Endometrial microvascular endothelial cells (primary cell): ENCODE data around the gene TNPO3. TPM values are rescaled to one million over a fixed set of nuclear protein-coding genes. Genes with fewer than 3 reads are reported as not detected.

Experiments used
- in situ Hi-C: cut with HindIII; loops from 2 replicates; pipeline ENCODE4 v1.10.0; 2017; ENCODE audit warnings: low sequenced_read_pairs, low pct_unique_long_range_greater_than_20kb; ENCODE audit errors: inconsistent ontology term
- total RNA-seq: library from RNA; depleted of rRNA; stranded (reverse); fragments of >200 nt; gene quantifications from one replicate; pipeline ENCODE4 v1.2.3, GENCODE V29; 2015; ENCODE audit errors: inconsistent ontology term

TNPO3 gene
- total RNA-seq = 77.7 TPM

DNA sequence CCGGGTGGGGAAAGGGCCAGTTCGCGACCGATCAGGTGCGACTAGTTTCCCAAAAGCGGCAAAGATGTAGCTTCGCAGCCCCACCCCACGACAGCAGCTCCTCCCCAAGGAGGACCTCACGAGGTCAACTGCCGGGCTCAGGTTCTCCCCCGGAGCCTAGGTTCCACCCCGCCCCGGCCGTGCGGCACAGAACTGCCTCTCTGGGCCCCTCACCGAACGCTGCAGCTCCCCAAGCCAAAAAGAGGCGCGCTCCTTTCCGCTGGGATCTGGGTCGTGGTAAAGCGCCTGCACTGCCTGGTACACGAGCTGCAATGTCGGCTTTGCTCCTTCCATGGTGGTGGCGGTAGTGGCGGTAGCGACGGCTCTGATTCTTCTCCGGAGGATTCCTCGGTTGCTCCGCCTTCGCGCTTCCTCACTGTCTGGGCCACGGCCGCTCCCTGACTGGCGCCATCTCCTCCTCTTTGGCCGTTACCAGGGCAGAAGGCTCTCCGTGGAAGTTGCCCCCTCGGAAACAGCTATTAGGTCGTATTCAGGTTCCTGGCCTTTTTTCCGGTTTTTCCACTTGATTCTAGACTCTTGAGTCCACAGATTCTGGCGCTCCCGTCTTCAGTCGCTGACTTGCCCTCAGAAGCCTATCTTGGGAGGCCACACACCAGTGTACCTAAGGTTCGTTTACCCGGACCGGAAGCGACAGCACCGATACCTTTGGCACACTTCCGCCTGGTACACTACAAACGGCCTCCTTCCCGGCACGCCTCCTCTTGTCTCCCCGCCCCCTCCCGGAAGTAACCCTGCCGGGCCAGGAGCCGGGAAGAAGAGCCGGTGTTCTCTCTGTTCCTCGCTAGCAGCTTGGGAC is at the start of gene TNPO3:
TSS of gene TNPO3 (minus strand) at position 674 of the 856 bp plus-strand sequence. CDS start at position 333, 341 bp downstream.
- in situ Hi-C loops = no loop called here

GRCh38 chr7:129103561-129104324 is 48.8 kb upstream of the TNPO3 start:
- in situ Hi-C loops = no loop called here

- in situ Hi-C loops = no loop called here
Measured at GRCh38 chr7:129101746-129102145, 46.8 kb upstream of the TNPO3 start.

DNA sequence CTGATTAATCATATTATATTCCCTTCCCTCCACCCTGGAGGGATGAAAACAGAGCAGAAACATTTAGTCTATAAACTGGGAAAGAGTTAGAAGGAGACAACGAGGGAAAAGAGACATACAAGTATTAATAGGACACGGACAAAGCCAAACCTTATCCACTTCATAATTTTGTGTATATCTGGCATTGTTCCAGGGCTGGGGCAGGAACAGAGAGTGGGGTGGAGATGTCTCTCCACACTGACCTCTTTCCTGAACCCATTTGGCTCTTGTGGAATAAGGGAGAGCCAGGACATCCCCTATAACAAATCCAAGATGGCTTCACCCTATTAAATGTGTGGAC is 45.9 kb upstream of the TNPO3 start:
- in situ Hi-C loops = no loop called here

DNA sequence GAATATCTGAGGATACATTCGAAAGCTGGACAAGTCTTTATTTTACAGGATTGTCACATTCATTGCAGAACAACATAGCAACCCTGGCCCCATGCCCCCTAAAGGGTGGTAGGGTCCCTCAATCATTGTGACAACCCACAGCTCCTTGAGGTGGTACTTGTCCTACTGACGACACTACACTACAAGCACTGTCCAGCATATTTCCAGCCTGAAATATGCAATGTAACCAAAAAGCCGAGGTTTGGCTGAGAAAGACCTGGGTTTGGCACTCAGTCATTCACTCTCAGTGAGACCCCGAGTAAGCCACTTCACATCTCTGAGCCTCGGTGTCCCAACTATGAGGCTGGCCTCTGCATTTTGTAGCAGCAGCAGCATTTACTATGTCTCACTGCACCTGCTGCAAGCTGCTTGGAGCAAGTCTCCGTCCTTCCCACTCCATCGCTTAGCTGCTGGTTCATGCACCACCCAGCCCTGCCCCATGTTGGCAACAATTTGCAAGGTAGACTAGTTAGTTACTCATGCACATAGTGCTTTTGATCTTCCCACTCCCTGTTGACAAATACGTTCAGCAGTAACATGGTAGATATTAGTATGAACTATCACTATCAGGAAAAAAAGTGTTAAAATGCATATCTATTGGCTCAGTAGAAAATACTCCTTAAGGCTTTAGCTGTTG is 43.6 kb upstream of the TNPO3 start:
- in situ Hi-C loops = no loop called here

- in situ Hi-C loops = no loop called here
Measured at GRCh38 chr7:129095258-129095657, 40.3 kb upstream of the TNPO3 start.

DNA sequence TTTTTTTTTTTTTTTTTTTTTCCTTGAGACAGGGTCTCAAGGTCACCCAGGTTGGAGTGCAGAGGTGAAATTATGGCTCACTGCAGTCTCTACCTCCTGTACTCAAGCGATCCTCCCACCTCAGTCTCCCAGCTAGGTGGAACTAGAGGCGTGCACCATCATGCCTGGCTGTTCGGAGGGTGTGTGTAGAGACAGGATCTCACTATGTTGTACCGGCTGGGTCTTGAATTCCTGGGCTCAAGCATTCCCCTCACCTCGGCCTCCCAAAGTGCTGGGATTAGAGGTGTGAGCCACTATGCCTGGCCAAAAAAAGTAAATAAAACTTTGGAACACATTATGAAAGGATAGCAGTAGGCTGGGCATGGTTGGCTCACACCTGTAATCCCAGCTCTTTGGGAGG is 39.6 kb upstream of the TNPO3 start:
- in situ Hi-C loops = no loop called here

- in situ Hi-C loops = no loop called here
Measured at GRCh38 chr7:129093867-129094456, 39.1 kb upstream of the TNPO3 start.

DNA sequence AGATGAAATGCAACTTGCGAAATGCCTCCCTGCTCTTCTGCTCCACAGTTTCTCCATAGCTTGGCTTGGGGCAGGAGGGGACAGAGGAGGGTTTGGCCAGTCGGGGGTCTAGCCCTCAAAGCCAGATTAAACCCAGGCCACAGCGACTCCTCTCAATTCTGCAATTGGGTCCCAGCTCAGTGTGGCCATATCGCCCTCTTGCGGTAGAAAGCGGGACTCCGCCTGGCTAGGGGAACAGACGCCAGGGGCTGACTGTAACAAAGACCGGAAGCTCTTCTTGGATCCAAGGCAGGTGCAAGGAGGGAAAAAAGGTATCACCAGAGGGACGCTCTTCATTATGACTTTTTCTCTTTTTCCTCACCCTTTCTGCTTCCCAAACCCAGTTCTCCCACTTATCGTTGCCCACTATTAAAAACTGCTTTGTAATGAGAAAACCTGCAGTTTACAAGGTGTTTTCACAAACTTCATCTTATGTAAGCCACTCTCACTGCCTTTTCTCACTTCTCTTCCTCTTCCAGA is 36.6 kb upstream of the TNPO3 start:
- in situ Hi-C loops = no loop called here

DNA sequence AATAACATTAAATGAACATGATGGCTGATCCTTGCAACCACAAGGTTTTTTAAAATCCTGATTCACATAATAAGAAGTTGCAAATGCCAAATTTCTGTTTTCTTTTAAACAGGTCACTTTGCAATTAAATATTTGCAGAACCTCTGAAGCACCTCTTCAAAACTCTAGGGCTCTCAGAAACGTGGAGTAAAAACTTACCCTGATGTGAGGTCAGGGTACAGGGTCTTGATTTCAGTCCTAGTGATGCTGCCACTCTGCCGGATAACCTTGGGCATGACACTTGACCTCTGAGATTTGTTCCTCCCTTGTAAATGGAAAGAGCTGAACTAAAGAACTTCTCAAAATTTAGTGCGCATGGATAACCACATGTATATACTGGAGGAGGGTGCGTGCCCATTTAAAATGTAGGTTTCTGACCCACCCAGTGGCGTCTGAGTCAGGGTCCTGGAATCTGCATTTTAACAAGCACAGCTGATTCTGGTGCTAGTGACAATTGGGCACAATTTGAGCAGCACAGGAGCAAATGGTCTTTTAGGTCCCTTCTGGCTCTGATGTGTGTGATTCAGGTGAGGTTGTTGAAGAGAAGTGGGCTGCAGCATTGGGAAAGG is 35.5 kb upstream of the TNPO3 start:
- in situ Hi-C loops = no loop called here

- in situ Hi-C loops = no loop called here
Measured at GRCh38 chr7:129089521-129090212, 34.8 kb upstream of the TNPO3 start.

GRCh38 chr7:129084801-129085551 is 30.1 kb upstream of the TNPO3 start:
- in situ Hi-C loops = no loop called here

DNA sequence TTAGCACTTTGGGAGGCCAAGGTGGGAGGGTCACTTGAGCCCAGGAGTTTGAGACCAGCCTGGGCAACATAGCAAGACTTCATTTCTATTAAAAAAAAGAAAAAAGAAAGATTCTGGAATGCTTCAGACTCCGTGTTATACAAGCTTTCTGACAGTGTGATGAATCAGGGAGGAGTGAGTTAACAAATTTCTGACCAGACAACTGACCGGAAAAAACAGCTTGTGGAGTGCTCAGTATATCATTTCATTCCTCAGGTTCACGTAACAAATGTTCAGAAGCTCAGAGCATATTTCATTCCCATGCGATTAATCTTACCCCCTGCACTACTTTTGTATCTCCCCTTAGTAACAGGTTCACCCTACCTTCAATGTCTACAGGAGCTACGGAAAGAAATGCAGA is 28.6 kb upstream of the TNPO3 start:
- in situ Hi-C loops = no loop called here

DNA sequence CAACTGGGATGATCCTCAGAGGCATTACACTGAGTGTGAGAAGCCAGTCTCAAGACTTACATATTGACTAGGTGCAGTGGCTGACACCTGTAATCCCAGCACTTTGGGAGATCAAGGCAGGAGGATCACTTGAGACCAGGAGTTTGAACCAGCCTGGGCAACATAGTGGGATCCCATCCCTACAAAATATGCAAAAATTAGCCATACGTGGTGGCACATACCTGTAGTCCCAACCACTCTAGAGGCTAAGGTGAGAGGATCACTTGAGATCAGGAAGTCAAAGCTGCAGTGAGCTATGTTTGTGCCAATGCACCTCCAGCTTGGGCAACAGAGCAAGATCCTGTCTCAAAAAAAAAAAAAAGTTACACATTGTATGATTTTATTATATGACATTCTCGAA is 23.5 kb upstream of the TNPO3 start:
- in situ Hi-C loops = no loop called here

DNA sequence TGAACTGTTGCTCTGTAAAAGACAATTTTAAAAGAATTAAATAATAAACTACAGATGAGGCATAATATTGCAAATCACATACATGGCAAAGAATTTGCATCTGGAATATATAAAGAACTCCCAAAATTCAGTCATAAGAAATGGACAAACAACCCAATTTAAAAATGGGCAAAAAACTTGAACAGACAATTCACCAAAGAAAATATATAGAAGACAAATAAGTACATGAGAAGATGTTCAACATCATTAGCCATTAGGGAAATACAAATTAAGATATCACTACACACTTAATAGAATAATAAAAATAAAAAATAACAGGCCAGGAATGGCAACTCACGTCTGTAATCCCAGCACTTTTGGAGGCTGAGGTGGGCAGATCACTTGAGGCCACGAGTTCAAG is 22.0 kb upstream of the TNPO3 start:
- in situ Hi-C loops = no loop called here

DNA sequence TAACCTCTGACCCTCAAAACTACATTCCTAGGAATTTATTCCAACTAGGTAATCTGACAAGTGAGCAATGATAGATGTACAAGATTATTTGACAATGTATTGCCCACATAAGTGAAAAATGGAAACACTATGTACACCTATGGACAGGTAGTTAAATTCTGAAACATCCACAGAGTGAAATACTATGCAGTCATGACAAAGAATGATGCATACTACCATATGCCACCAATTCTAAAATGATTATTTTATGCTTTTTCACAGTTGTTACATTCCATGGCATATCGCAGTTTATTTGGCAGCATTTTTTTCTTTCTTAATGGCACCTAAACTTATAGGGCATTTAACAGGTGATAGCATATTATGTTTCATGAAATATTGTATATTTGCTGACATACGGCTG is 20.1 kb upstream of the TNPO3 start:
- in situ Hi-C loops = no loop called here

DNA sequence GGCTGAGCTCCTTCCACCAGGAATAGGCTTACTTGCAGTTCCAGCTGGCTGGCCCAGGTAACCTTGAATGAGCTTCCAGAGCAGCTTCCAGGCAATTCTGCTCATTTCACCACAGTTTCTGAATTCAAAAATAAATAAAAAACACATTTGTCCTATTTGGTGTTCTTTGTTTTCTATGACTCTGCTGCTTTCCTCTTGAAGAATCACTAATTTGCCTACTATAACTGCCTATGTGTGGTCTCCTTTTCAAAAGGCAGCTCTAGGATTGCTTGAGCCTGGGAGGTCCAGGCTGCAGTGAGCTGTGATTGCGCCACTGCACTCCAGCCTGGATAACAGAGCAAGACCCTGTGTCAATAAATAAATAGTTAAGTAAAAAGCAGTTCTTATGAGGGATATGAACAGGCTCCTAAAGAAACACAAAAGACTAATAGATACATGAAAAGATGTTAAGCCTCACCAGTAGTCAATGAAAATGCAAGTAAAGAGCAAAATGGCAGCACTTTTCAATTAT is 19.5 kb upstream of the TNPO3 start:
- in situ Hi-C loops = no loop called here
